Transverse colon (tissue), 4 donors: Measurements from ENCODE around the gene FAM219A.

ENCODE experiments used
- CTCF ChIP-seq, 5 experiments: fragments of 200-600 bp in 3 of 5; fragments of 450-650 bp in 2 of 5; sonication (generic) in 3 of 5; IDR thresholded peaks; 1 replicate in 2 of 5; 2 replicates in 3 of 5; pipeline ENCODE4 v1.5.1; 2016 to 2017; ENCODE audit warnings: antibody characterized with exemption in 5 of 5, inconsistent platforms in 3 of 5, mild to moderate bottlenecking in 2 of 5, moderate library complexity in 1 of 5
- POLR2A ChIP-seq: fragments of 450-650 bp; IDR thresholded peaks from one replicate; pipeline ENCODE4 v1.6.1; 2016; ENCODE audit warnings: antibody characterized with exemption, mild to moderate bottlenecking, moderate library complexity
- POLR2AphosphoS5 ChIP-seq, 3 donors: sonication (generic); formaldehyde crosslinking; IDR thresholded peaks; one replicate each; pipeline ENCODE4 v1.6.1; 2016; ENCODE audit warnings: antibody characterized with exemption in 3 of 3

GRCh38 chr9:34443533-34443932 lies 14.8 kb downstream of the FAM219A start:
- no peak for TF ChIP-seq CTCF (IDR thresholded peaks at IDR 0.05)
- no peak for TF ChIP-seq POLR2AphosphoS5 (IDR thresholded peaks at IDR 0.05)
- TF ChIP-seq POLR2A, result no peak
